Liver (tissue), 9 donors: ENCODE data around the gene SHMT2. TPM values are rescaled to one million over a fixed set of nuclear protein-coding genes. Genes with fewer than 3 reads are reported as not detected.

Experiments used
- DNase-seq: peaks from one replicate; pipeline ENCODE4 v3.0.0-alpha.2; 2017; ENCODE audit warnings: low spot score
- H3K27ac ChIP-seq, 2 donors: one replicate each; pipeline ENCODE4 v1.7.0; 2013; ENCODE audit warnings: inconsistent platforms in 2 of 2, low read length in 2 of 2, control low read depth in 1 of 2, low read depth in 1 of 2, mild to moderate bottlenecking in 1 of 2
- H3K27me3 ChIP-seq, 4 donors: one replicate each; pipeline versions ENCODE4 v1.6.1 to v1.7.0; 2013; ENCODE audit warnings: low read length in 3 of 4, inconsistent platforms in 1 of 4, mild to moderate bottlenecking in 1 of 4, moderate library complexity in 1 of 4; ENCODE audit not compliant: control insufficient read depth in 4 of 4, insufficient read depth in 4 of 4
- H3K36me3 ChIP-seq, 4 donors: one replicate each; pipeline versions ENCODE4 v1.6.1 to v1.7.0; 2013; ENCODE audit warnings: low read length in 3 of 4, mild to moderate bottlenecking in 3 of 4, low read depth in 1 of 4, moderate library complexity in 1 of 4; ENCODE audit not compliant: control insufficient read depth in 4 of 4, insufficient read depth in 3 of 4
- H3K4me1 ChIP-seq, 4 donors: one replicate each; pipeline versions ENCODE4 v1.6.1 to v1.7.0; 2013; ENCODE audit warnings: low read length in 3 of 4, mild to moderate bottlenecking in 3 of 4, moderate library complexity in 1 of 4; ENCODE audit not compliant: control insufficient read depth in 4 of 4, insufficient read depth in 4 of 4
- H3K4me3 ChIP-seq, 3 donors: one replicate each; pipeline versions ENCODE4 v1.6.1 to v1.7.0; 2013; ENCODE audit warnings: low read length in 3 of 3, control low read depth in 1 of 3, low read depth in 1 of 3, mild to moderate bottlenecking in 1 of 3
- H3K9ac ChIP-seq, 2 donors: one replicate each; pipeline ENCODE4 v1.7.0; 2013; ENCODE audit warnings: low read length in 2 of 2, mild to moderate bottlenecking in 2 of 2, moderate library complexity in 2 of 2, control low read depth in 1 of 2, low read depth in 1 of 2
- H3K9me3 ChIP-seq, 4 donors: one replicate each; pipeline versions ENCODE4 v1.6.1 to v1.7.0; 2013; ENCODE audit warnings: low read length in 3 of 4; ENCODE audit not compliant: control insufficient read depth in 4 of 4
- EGR1 ChIP-seq, 2 donors: IDR thresholded peaks; 2 replicates each; pipeline ENCODE4 v1.6.1; 2016 to 2018; ENCODE audit warnings: antibody characterized with exemption in 2 of 2, low read depth in 2 of 2
- FOXA1 ChIP-seq: IDR thresholded peaks from 2 replicates; pipeline ENCODE4 v1.6.1; 2016; ENCODE audit warnings: antibody characterized with exemption
- FOXA2 ChIP-seq: IDR thresholded peaks from 2 replicates; pipeline ENCODE4 v1.6.1; 2016; ENCODE audit warnings: antibody characterized with exemption
- HNF4A ChIP-seq, 2 donors: conservative IDR thresholded peaks; 2 replicates each; pipeline ENCODE4 v1.6.1; 2016; ENCODE audit warnings: antibody characterized with exemption in 2 of 2, mild to moderate bottlenecking in 2 of 2
- HNF4G ChIP-seq: IDR thresholded peaks from 2 replicates; pipeline ENCODE4 v1.6.1; 2016; ENCODE audit warnings: antibody characterized with exemption
- NR2F2 ChIP-seq: IDR thresholded peaks from 2 replicates; pipeline ENCODE4 v1.6.1; 2016; ENCODE audit warnings: antibody characterized with exemption
- RAD21 ChIP-seq, 2 donors: IDR thresholded peaks; 2 replicates each; pipeline ENCODE4 v1.6.1; 2016; ENCODE audit warnings: antibody characterized with exemption in 2 of 2, mild to moderate bottlenecking in 2 of 2
- RXRA ChIP-seq, 2 donors: IDR thresholded peaks; 2 replicates each; pipeline ENCODE4 v1.6.1; 2017 to 2018; ENCODE audit warnings: antibody characterized with exemption in 2 of 2, mild to moderate bottlenecking in 1 of 2
- SP1 ChIP-seq: IDR thresholded peaks from 2 replicates; pipeline ENCODE4 v1.6.1; 2018; ENCODE audit warnings: antibody characterized with exemption, mild to moderate bottlenecking
- TAF1 ChIP-seq: conservative IDR thresholded peaks from 2 replicates; pipeline ENCODE4 v1.6.1; 2016; ENCODE audit warnings: antibody characterized with exemption, mild to moderate bottlenecking
- YY1 ChIP-seq: IDR thresholded peaks from 2 replicates; pipeline ENCODE4 v1.6.1; 2016; ENCODE audit warnings: antibody characterized with exemption, mild to moderate bottlenecking
- WGBS: extraction: QIAGEN DNeasy Blood & Tissue Kit; methylation state at CpG from one replicate; pipeline ENCODE4 v1.1.7; 2013; 5-methylcytosine and 5-hydroxymethylcytosine counted together
- polyA plus RNA-seq, 2 donors: library from polyadenylated mRNA; stranded (reverse) in 1 of 2; unstranded in 1 of 2; fragments of 200-250 nt in 1 of 2; fragments of >200 nt in 1 of 2; fragmentation: Nextera tagmentation in 1 of 2; extraction: Ambion mirVana in 1 of 2; gene quantifications; one replicate each; pipeline versions ENCODE4 v1.2.1 to v1.2.3, GENCODE V29; 2013 to 2015
- total RNA-seq, 2 donors: library from RNA; depleted of rRNA; stranded (reverse); fragments of >200 nt; gene quantifications; one replicate each; pipeline ENCODE4 v1.2.3, GENCODE V29; 2014
- TF ChIP-seq, protein P1 (sequence below): fragments of 150-350 bp; IDR thresholded peaks from 2 replicates; pipeline ENCODE4 v1.5.1; 2017; ENCODE audit warnings: improper control_type of control experiment, low read depth, low read length; ENCODE audit not compliant: missing input control
- TF ChIP-seq, protein P2 (sequence below): IDR thresholded peaks from 2 replicates; pipeline ENCODE4 v1.6.1; 2016; ENCODE audit warnings: antibody characterized with exemption, mild to moderate bottlenecking
- TF ChIP-seq, protein P3 (sequence below): IDR thresholded peaks from 2 replicates; pipeline ENCODE4 v1.6.1; 2016; ENCODE audit warnings: antibody characterized with exemption
- TF ChIP-seq, protein P4 (sequence below): IDR thresholded peaks from 2 replicates; pipeline ENCODE4 v1.6.1; 2016; ENCODE audit warnings: antibody characterized with exemption
- TF ChIP-seq, protein P5 (sequence below): IDR thresholded peaks from 2 replicates; pipeline ENCODE4 v1.6.1; 2016; ENCODE audit warnings: antibody characterized with exemption
- donor health status: healthy.
- donor health status: healthy.
- donor health status: healthy.
- donor health status: healthy.
- donor health status: healthy.

The SHMT2 gene
- total and polyA plus RNA-seq, 4 donors: 66.7 to 276 (median 179) TPM

DNA sequence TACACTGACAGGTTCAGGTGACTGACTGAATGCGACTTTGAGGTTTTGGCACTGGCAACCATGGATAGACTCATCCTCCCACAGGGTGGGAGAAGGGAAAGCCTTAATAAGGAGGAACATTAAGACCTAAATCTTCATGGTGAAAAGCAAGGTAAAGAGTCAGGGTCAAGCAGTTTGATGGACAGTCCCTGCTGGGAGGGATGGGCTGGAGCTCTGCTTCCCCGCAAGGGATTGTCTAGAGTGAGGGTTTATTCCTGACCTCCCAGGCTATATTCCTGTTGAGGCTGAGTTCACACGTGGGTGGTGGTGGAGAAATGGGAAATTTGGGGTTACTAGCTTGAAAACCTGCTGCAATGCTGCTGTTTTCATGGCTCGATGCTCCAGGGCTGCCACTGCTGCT lies 30.9 kb downstream of the SHMT2 start:
- H3K27me3 ChIP-seq: no peaks in the 10 kb centered on the region
- WGBS: 84% methylated on average over 4 of the region's 4 CpGs
- peaks cover 2 to 34% (median 16%) of the 10 kb centered on the region in 4 donors for H3K36me3 ChIP-seq
- DNase-seq: no peak
- H3K27ac ChIP-seq: peak overlapping the region; percentile 80 to 90
- H3K4me3 ChIP-seq: no peak overlapping the region
- H3K4me1 ChIP-seq: peaks cover 7 to 53% (median 42%) of the 10 kb centered on the region in 4 donors
- H3K9me3 ChIP-seq: no peaks in the 10 kb centered on the region
- H3K9ac ChIP-seq: no peak overlapping the region
- TF ChIP-seq HNF4G (no peak), FOXA1 (no peak), EGR1 (IDR thresholded peaks at IDR 0.05; ENCODE audit: low read depth in 2 of 2) (no peak), RXRA (IDR thresholded peaks at IDR 0.05) (no peak), FOXA2 (no peak), YY1 (no peak), HNF4A (conservative IDR thresholded peaks at IDR 0.05) (no peak), RAD21 (IDR thresholded peaks at IDR 0.05) (no peak), SP1 (no peak), TAF1 (no peak), NR2F2 (no peak)
- TF ChIP-seq, protein P1, sequence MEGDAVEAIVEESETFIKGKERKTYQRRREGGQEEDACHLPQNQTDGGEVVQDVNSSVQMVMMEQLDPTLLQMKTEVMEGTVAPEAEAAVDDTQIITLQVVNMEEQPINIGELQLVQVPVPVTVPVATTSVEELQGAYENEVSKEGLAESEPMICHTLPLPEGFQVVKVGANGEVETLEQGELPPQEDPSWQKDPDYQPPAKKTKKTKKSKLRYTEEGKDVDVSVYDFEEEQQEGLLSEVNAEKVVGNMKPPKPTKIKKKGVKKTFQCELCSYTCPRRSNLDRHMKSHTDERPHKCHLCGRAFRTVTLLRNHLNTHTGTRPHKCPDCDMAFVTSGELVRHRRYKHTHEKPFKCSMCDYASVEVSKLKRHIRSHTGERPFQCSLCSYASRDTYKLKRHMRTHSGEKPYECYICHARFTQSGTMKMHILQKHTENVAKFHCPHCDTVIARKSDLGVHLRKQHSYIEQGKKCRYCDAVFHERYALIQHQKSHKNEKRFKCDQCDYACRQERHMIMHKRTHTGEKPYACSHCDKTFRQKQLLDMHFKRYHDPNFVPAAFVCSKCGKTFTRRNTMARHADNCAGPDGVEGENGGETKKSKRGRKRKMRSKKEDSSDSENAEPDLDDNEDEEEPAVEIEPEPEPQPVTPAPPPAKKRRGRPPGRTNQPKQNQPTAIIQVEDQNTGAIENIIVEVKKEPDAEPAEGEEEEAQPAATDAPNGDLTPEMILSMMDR: no peak
- TF ChIP-seq, protein P2, sequence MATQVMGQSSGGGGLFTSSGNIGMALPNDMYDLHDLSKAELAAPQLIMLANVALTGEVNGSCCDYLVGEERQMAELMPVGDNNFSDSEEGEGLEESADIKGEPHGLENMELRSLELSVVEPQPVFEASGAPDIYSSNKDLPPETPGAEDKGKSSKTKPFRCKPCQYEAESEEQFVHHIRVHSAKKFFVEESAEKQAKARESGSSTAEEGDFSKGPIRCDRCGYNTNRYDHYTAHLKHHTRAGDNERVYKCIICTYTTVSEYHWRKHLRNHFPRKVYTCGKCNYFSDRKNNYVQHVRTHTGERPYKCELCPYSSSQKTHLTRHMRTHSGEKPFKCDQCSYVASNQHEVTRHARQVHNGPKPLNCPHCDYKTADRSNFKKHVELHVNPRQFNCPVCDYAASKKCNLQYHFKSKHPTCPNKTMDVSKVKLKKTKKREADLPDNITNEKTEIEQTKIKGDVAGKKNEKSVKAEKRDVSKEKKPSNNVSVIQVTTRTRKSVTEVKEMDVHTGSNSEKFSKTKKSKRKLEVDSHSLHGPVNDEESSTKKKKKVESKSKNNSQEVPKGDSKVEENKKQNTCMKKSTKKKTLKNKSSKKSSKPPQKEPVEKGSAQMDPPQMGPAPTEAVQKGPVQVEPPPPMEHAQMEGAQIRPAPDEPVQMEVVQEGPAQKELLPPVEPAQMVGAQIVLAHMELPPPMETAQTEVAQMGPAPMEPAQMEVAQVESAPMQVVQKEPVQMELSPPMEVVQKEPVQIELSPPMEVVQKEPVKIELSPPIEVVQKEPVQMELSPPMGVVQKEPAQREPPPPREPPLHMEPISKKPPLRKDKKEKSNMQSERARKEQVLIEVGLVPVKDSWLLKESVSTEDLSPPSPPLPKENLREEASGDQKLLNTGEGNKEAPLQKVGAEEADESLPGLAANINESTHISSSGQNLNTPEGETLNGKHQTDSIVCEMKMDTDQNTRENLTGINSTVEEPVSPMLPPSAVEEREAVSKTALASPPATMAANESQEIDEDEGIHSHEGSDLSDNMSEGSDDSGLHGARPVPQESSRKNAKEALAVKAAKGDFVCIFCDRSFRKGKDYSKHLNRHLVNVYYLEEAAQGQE: no peak
- TF ChIP-seq, protein P3, sequence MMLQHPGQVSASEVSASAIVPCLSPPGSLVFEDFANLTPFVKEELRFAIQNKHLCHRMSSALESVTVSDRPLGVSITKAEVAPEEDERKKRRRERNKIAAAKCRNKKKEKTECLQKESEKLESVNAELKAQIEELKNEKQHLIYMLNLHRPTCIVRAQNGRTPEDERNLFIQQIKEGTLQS: no peak
- TF ChIP-seq, protein P4, sequence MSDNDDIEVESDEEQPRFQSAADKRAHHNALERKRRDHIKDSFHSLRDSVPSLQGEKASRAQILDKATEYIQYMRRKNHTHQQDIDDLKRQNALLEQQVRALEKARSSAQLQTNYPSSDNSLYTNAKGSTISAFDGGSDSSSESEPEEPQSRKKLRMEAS: no peak

DNA sequence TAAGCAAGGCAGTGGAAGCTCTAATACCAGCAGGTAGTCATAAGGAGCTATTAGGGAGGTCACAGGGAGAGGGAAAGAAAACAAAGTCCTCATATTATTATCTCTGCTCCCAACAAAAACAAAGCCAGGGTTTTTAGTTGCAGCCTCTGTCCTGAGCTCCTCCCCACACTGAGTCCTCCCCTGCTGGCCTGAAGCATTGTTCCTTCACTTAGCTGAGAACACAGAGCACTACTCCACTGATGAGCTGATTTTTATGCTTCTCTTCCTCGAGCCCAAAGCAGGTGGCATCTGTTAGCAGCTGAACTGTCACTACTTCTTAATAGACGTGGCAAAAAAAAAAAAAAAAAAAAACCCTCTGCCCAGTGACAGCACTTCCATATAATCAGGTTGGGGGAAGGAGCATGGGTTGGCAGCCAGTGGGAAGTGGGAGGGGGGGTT lies 31.9 kb downstream of the SHMT2 start:
- peak in 1 of 2 donors; percentile 5 for TF ChIP-seq HNF4A (conservative IDR thresholded peaks at IDR 0.05)
- TF ChIP-seq, protein P5, sequence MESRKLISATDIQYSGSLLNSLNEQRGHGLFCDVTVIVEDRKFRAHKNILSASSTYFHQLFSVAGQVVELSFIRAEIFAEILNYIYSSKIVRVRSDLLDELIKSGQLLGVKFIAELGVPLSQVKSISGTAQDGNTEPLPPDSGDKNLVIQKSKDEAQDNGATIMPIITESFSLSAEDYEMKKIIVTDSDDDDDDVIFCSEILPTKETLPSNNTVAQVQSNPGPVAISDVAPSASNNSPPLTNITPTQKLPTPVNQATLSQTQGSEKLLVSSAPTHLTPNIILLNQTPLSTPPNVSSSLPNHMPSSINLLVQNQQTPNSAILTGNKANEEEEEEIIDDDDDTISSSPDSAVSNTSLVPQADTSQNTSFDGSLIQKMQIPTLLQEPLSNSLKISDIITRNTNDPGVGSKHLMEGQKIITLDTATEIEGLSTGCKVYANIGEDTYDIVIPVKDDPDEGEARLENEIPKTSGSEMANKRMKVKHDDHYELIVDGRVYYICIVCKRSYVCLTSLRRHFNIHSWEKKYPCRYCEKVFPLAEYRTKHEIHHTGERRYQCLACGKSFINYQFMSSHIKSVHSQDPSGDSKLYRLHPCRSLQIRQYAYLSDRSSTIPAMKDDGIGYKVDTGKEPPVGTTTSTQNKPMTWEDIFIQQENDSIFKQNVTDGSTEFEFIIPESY: no peak
- WGBS: 58% methylated on average over 2 of the region's 2 CpGs
- peaks cover 7 to 53% (median 42%) of the 10 kb centered on the region in 4 donors for H3K4me1 ChIP-seq
- H3K27me3 ChIP-seq: no peaks in the 10 kb centered on the region
- no peak for DNase-seq
- peaks cover 0 to 28% (median 7%) of the 10 kb centered on the region in 4 donors for H3K36me3 ChIP-seq
- no peaks in the 10 kb centered on the region for H3K9me3 ChIP-seq
- peak overlapping the region; percentile 80 to 90 for H3K27ac ChIP-seq
- H3K4me3 ChIP-seq: no peak overlapping the region
- no peak overlapping the region for H3K9ac ChIP-seq
